SK-N-SH (cell line): ENCODE results near the gene RAMP1.

Source experiments
- EZH2phosphoT487 ChIP-seq: fragments of 200-600 bp; sonication (generic); IDR thresholded peaks from 2 replicates; pipeline ENCODE4 v1.6.1; 2017; ENCODE audit warnings: low read depth, mixed run types, mild to moderate bottlenecking, antibody characterized with exemption, moderate library complexity, borderline replicate concordance
- FOSL2 ChIP-seq: IDR thresholded peaks from 2 replicates; pipeline ENCODE4 v1.4.0; 2012; ENCODE audit warnings: low read depth, mild to moderate bottlenecking, moderate library complexity, borderline replicate concordance
- MXI1 ChIP-seq: IDR thresholded peaks from 2 replicates; pipeline ENCODE4 v1.6.1; 2012; ENCODE audit warnings: mild to moderate bottlenecking, low read depth, low read length, improper control_type of control experiment
- RAD21 ChIP-seq: IDR thresholded peaks from 2 replicates; pipeline ENCODE4 v1.6.1; 2012; ENCODE audit warnings: mild to moderate bottlenecking, low read length
- TF ChIP-seq, protein P1 (sequence below): fragments of 200-600 bp; sonication (generic); IDR thresholded peaks from 2 replicates; pipeline ENCODE4 v1.6.1; 2017; ENCODE audit warnings: antibody characterized with exemption, mild to moderate bottlenecking, moderate library complexity

- TF ChIP-seq EZH2phosphoT487, result no peak
- TF ChIP-seq, protein P1, sequence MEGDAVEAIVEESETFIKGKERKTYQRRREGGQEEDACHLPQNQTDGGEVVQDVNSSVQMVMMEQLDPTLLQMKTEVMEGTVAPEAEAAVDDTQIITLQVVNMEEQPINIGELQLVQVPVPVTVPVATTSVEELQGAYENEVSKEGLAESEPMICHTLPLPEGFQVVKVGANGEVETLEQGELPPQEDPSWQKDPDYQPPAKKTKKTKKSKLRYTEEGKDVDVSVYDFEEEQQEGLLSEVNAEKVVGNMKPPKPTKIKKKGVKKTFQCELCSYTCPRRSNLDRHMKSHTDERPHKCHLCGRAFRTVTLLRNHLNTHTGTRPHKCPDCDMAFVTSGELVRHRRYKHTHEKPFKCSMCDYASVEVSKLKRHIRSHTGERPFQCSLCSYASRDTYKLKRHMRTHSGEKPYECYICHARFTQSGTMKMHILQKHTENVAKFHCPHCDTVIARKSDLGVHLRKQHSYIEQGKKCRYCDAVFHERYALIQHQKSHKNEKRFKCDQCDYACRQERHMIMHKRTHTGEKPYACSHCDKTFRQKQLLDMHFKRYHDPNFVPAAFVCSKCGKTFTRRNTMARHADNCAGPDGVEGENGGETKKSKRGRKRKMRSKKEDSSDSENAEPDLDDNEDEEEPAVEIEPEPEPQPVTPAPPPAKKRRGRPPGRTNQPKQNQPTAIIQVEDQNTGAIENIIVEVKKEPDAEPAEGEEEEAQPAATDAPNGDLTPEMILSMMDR, result no peak
- TF ChIP-seq FOSL2, result no peak
- TF ChIP-seq RAD21, result peak; percentile 41
- peak; percentile 93 for TF ChIP-seq MXI1
These were observed 24.6 kb downstream of the RAMP1 start for GRCh38 chr2:237883951-237884446.
